HG03521 (cell line): ENCODE results near the gene EWSR1.

Experiments
- ATAC-seq: cut with Tn5 transposase; IDR thresholded peaks from one replicate; pipeline ENCODE4 v1.9.1; 2021; ENCODE audit warnings: mild to moderate bottlenecking, moderate library complexity; ENCODE audit not compliant: unreplicated experiment

Gene EWSR1

GRCh38 chr22:29302681-29303465 lies 34.8 kb downstream of the EWSR1 start:
- ATAC-seq: no peak

- ATAC-seq: no peak
Observed at GRCh38 chr22:29305836-29306174, 37.7 kb downstream of the EWSR1 start.

- ATAC-seq: no peak
Observed at GRCh38 chr22:29306175-29306834, 38.2 kb downstream of the EWSR1 start, which contains the start of gene GAS2L1. TSS of gene GAS2L1 (plus strand) at chr22:29306650. CDS start at chr22:29308106, 1,456 bp downstream.

- ATAC-seq: no peak
Observed at GRCh38 chr22:29306835-29307595, 38.9 kb downstream of the EWSR1 start.

GRCh38 chr22:29307596-29308147 lies 39.6 kb downstream of the EWSR1 start:
- no peak for ATAC-seq

GRCh38 chr22:29308148-29308790 lies 40.2 kb downstream of the EWSR1 start:
- no peak for ATAC-seq

GRCh38 chr22:29308791-29309262 lies 40.8 kb downstream of the EWSR1 start:
- ATAC-seq: no peak

GRCh38 chr22:29309332-29310064 lies 41.4 kb downstream of the EWSR1 start:
- no peak for ATAC-seq

- no peak for ATAC-seq
Observed at GRCh38 chr22:29310065-29310862, 42.2 kb downstream of the EWSR1 start.

- no peak for ATAC-seq
Observed at GRCh38 chr22:29310863-29311339, 42.8 kb downstream of the EWSR1 start.

GRCh38 chr22:29311464-29312217 lies 43.6 kb downstream of the EWSR1 start:
- ATAC-seq: no peak

GRCh38 chr22:29312218-29313125 lies 44.4 kb downstream of the EWSR1 start:
- no peak for ATAC-seq

- ATAC-seq: no peak
Observed at GRCh38 chr22:29313126-29313575, 45.1 kb downstream of the EWSR1 start.

GRCh38 chr22:29313576-29314466 lies 45.8 kb downstream of the EWSR1 start:
- no peak for ATAC-seq

- ATAC-seq: no peak
Observed at GRCh38 chr22:29314537-29315285, 46.6 kb downstream of the EWSR1 start.
